Esophagus muscularis mucosa (tissue), 4 donors: ENCODE data around the gene ECI2. TPM values are rescaled to one million over a fixed set of nuclear protein-coding genes. Genes with fewer than 3 reads are reported as not detected.
A peak's percentile ranks its signal among the peaks of the same experiment; 100 is the strongest.

Experiments used
- DNase-seq: peaks from one replicate; pipeline ENCODE4 v3.0.0-alpha.2; 2017; ENCODE audit errors: extremely low spot score
- H3K27ac ChIP-seq, 4 donors: fragments of 200-600 bp; sonication (generic); replicated peaks in 1 of 4; 1 replicate in 3 of 4; 2 replicates in 1 of 4; pipeline ENCODE4 v1.5.1; 2016 to 2019; ENCODE audit warnings: mild to moderate bottlenecking in 1 of 4
- H3K27me3 ChIP-seq, 4 donors: fragments of 200-600 bp; sonication (generic); one replicate each; pipeline versions ENCODE4 v1.5.1 to v1.6.0; 2016 to 2019
- H3K36me3 ChIP-seq, 4 donors: fragments of 200-600 bp; sonication (generic); one replicate each; pipeline ENCODE4 v1.5.1; 2016 to 2019
- H3K4me1 ChIP-seq, 4 donors: fragments of 200-600 bp; sonication (generic); one replicate each; pipeline ENCODE4 v1.5.1; 2016 to 2019
- H3K4me3 ChIP-seq, 4 donors: fragments of 200-600 bp; sonication (generic); 1 replicate in 2 of 4; 2 replicates in 2 of 4; pipeline ENCODE4 v1.5.1; 2016 to 2019; ENCODE audit warnings: mild to moderate bottlenecking in 4 of 4, moderate library complexity in 1 of 4
- H3K9me3 ChIP-seq, 4 donors: fragments of 200-600 bp; sonication (generic); 1 replicate in 3 of 4; 2 replicates in 1 of 4; pipeline ENCODE4 v1.5.1; 2016 to 2019
- CTCF ChIP-seq, 3 experiments: fragments of 200-600 bp in 2 of 3; fragments of 450-650 bp in 1 of 3; sonication (generic) in 2 of 3; IDR thresholded peaks; one replicate each; pipeline ENCODE4 v1.5.1; 2017 to 2019; ENCODE audit warnings: antibody characterized with exemption in 3 of 3, mild to moderate bottlenecking in 2 of 3, moderate library complexity in 1 of 3
- EP300 ChIP-seq: sonication (generic); formaldehyde crosslinking; IDR thresholded peaks from one replicate; pipeline ENCODE4 v1.6.1; 2017; ENCODE audit warnings: antibody characterized with exemption
- POLR2A ChIP-seq: fragments of 450-650 bp; IDR thresholded peaks from one replicate; pipeline ENCODE4 v1.6.1; 2017; ENCODE audit warnings: antibody characterized with exemption, moderate library complexity, mild to moderate bottlenecking, low read depth
- POLR2AphosphoS5 ChIP-seq, 2 donors: sonication (generic); formaldehyde crosslinking; IDR thresholded peaks; one replicate each; pipeline ENCODE4 v1.6.1; 2017; ENCODE audit warnings: antibody characterized with exemption in 2 of 2
- WGBS: methylation state at CpG from one replicate; pipeline ENCODE4 v1.1.5; 2018; 5-methylcytosine and 5-hydroxymethylcytosine counted together
- intact Hi-C: fragments of 100-400 bp; cut with DNase I; formaldehyde crosslinking; loops from one replicate; pipeline ENCODE4 v1.15.1; 2023
- total RNA-seq, 4 donors: library from RNA; depleted of rRNA; stranded (reverse); fragments of >200 nt; gene quantifications; one replicate each; pipeline versions ENCODE4 v1.1.0 to v1.2.1, GENCODE V29; 2016

ECI2 gene
- total RNA-seq, 4 donors from 2014 or later: 35.8 to 47.8 (median 43.8) TPM

GRCh38 chr6:4078691-4079471 is 56.5 kb downstream of the ECI2 start, which contains the start of gene FAM217A:
FAM217A (minus strand) TSS chr6:4079137; CDS start chr6:4077414, 1,723 bp downstream.
- H3K4me1 ChIP-seq: peaks cover 0 to 7% (median 6%) of the 10 kb centered on the region in 4 donors
- TF ChIP-seq CTCF (IDR thresholded peaks at IDR 0.05): no peak
- TF ChIP-seq POLR2AphosphoS5 (IDR thresholded peaks at IDR 0.05): no peak
- no peak for TF ChIP-seq EP300
- TF ChIP-seq POLR2A: no peak
- H3K27me3 ChIP-seq: peaks cover 0 to 22% (median 1%) of the 10 kb centered on the region in 4 donors
- H3K9me3 ChIP-seq: no peaks in the 10 kb centered on the region
- WGBS: 81% methylated on average over 7 of the region's 91 CpGs
- H3K27ac ChIP-seq: no peak within 1 kb of the TSS
- H3K4me3 ChIP-seq: peak within 1 kb of the TSS in 3 of 4 donors; percentile 5 to 30 (median 5)
- no peak for DNase-seq
- intact Hi-C loops: no loop called here
- no peaks in the 10 kb centered on the region for H3K36me3 ChIP-seq

GRCh38 chr6:4074478-4075235 is 60.7 kb downstream of the ECI2 start:
- no peak for TF ChIP-seq EP300
- TF ChIP-seq POLR2A: no peak
- TF ChIP-seq POLR2AphosphoS5 (IDR thresholded peaks at IDR 0.05): no peak
- no peak for TF ChIP-seq CTCF (IDR thresholded peaks at IDR 0.05)
- intact Hi-C loops: no loop called here

GRCh38 chr6:4071330-4071729 is 64.0 kb downstream of the ECI2 start:
- H3K4me3 ChIP-seq: no peak overlapping the region
- 73% methylated on average over 4 of the region's 4 CpGs for WGBS
- no peak for DNase-seq
- intact Hi-C loops: no loop called here
- no peak overlapping the region for H3K27ac ChIP-seq
- no peaks in the 10 kb centered on the region for H3K9me3 ChIP-seq
- H3K36me3 ChIP-seq: no peaks in the 10 kb centered on the region
- H3K4me1 ChIP-seq: no peaks in the 10 kb centered on the region
- no peak for TF ChIP-seq POLR2A
- TF ChIP-seq POLR2AphosphoS5 (IDR thresholded peaks at IDR 0.05): no peak
- TF ChIP-seq CTCF (IDR thresholded peaks at IDR 0.05): no peak
- no peak for TF ChIP-seq EP300
- no peaks in the 10 kb centered on the region for H3K27me3 ChIP-seq

More at GRCh38 chr6:4074478-4075235, 60.7 kb downstream of the ECI2 start:
- H3K36me3 ChIP-seq: no peaks in the 10 kb centered on the region
- no peak overlapping the region for H3K27ac ChIP-seq
- H3K4me3 ChIP-seq: no peak overlapping the region
- no peak for DNase-seq
- no peaks in the 10 kb centered on the region for H3K9me3 ChIP-seq
- H3K27me3 ChIP-seq: peaks cover 0 to 22% (median 1%) of the 10 kb centered on the region in 4 donors
- 83% methylated on average over 6 of the region's 6 CpGs for WGBS
- H3K4me1 ChIP-seq: peaks cover 0 to 7% (median 6%) of the 10 kb centered on the region in 4 donors

- no peaks in the 10 kb centered on the region for H3K4me1 ChIP-seq
- H3K27ac ChIP-seq: no peak overlapping the region
- no peak overlapping the region for H3K4me3 ChIP-seq
- H3K9me3 ChIP-seq: no peaks in the 10 kb centered on the region
- intact Hi-C loops: no loop called here
- no peak for TF ChIP-seq CTCF (IDR thresholded peaks at IDR 0.05)
- no peak for DNase-seq
- peaks cover 8 to 20% (median 15%) of the 10 kb centered on the region in 4 donors for H3K36me3 ChIP-seq
- no peaks in the 10 kb centered on the region for H3K27me3 ChIP-seq
- 85% methylated on average over 6 of the region's 6 CpGs for WGBS
These were observed 66.2 kb downstream of the ECI2 start for GRCh38 chr6:4069199-4069598.
